Ishikawa (cell line): ENCODE measurements around the gene RHBDL3.

Experiments
- CEBPB ChIP-seq: IDR thresholded peaks from 2 replicates; pipeline ENCODE4 v1.6.1; 2012
- CREB1 ChIP-seq: IDR thresholded peaks from 2 replicates; pipeline ENCODE4 v1.6.1; 2012; ENCODE audit warnings: low read depth
- EP300 ChIP-seq: IDR thresholded peaks from 2 replicates; pipeline ENCODE4 v1.6.1; 2012; ENCODE audit warnings: borderline replicate concordance
- FOXM1 ChIP-seq: IDR thresholded peaks from 2 replicates; pipeline ENCODE4 v1.6.1; 2012; ENCODE audit warnings: low read depth, borderline replicate concordance
- MAX ChIP-seq: IDR thresholded peaks from 2 replicates; pipeline ENCODE4 v1.6.1; 2012
- RAD21 ChIP-seq: IDR thresholded peaks from 2 replicates; pipeline ENCODE4 v1.6.1; 2012; ENCODE audit warnings: low read depth
- REST ChIP-seq: IDR thresholded peaks from 2 replicates; pipeline ENCODE4 v1.6.1; 2012; ENCODE audit warnings: low read depth, mild to moderate bottlenecking
- TAF1 ChIP-seq: IDR thresholded peaks from 2 replicates; pipeline ENCODE4 v1.6.1; 2012; ENCODE audit warnings: low read depth, mild to moderate bottlenecking
- TEAD4 ChIP-seq: IDR thresholded peaks from 2 replicates; pipeline ENCODE4 v1.6.1; 2012

- TF ChIP-seq EP300, result no peak
- no peak for TF ChIP-seq CEBPB
- TF ChIP-seq REST, result no peak
- TF ChIP-seq CREB1, result no peak
- no peak for TF ChIP-seq TAF1
- no peak for TF ChIP-seq FOXM1
- no peak for TF ChIP-seq RAD21
- TF ChIP-seq TEAD4, result no peak
- TF ChIP-seq MAX, result no peak
These were observed 14.5 kb downstream of the RHBDL3 start for GRCh38 chr17:32279891-32280716.
